NCI-H146 (cell line): ENCODE data around the gene SGCE.
"Not testable (repeated sequence)": the region's sequence is repeated elsewhere in the genome, so short reads cannot be mapped to it uniquely, and the experiment has no call there.

Source experiments
- DNase-seq: peaks from one replicate; lab custom pipeline; 2025; lab: John Stamatoyannopoulos, UW

The SGCE gene

GRCh38 chr7:94655848-94656657 is at the start of gene SGCE:
TSS of gene SGCE (minus strand) at chr7:94656133. CDS start at chr7:94656098, 35 bp downstream.
- peak; percentile 94 for DNase-seq

GRCh38 chr7:94705155-94706021 is 49.5 kb upstream of the SGCE start:
- DNase-seq = not testable (repeated sequence)

GRCh38 chr7:94701555-94701973 is 45.6 kb upstream of the SGCE start:
- no peak for DNase-seq

GRCh38 chr7:94700926-94701554 is 45.1 kb upstream of the SGCE start:
- no peak for DNase-seq

GRCh38 chr7:94698275-94698674 is 42.3 kb upstream of the SGCE start:
- no peak for DNase-seq

- no peak for DNase-seq
Observed at GRCh38 chr7:94697035-94697974, 41.4 kb upstream of the SGCE start.

GRCh38 chr7:94687810-94688209 is 31.9 kb upstream of the SGCE start:
- DNase-seq = no peak

GRCh38 chr7:94687076-94687475 is 31.1 kb upstream of the SGCE start:
- DNase-seq = no peak

GRCh38 chr7:94683066-94683465 is 27.1 kb upstream of the SGCE start:
- no peak for DNase-seq

- DNase-seq = no peak
Observed at GRCh38 chr7:94679358-94679757, 23.4 kb upstream of the SGCE start.

GRCh38 chr7:94676431-94676830 is 20.5 kb upstream of the SGCE start:
- no peak for DNase-seq

- no peak for DNase-seq
Observed at GRCh38 chr7:94675356-94675755, 19.4 kb upstream of the SGCE start.

- no peak for DNase-seq
Observed at GRCh38 chr7:94671444-94672235, 15.7 kb upstream of the SGCE start.

- DNase-seq = no peak
Observed at GRCh38 chr7:94669773-94670495, 14.0 kb upstream of the SGCE start.

GRCh38 chr7:94666879-94667587 is 11.1 kb upstream of the SGCE start:
- DNase-seq = no peak

GRCh38 chr7:94665426-94665825 is 9.5 kb upstream of the SGCE start:
- DNase-seq = no peak

GRCh38 chr7:94664023-94664422 is 8.1 kb upstream of the SGCE start:
- DNase-seq = no peak

GRCh38 chr7:94662548-94662947 is 6.6 kb upstream of the SGCE start:
- no peak for DNase-seq

- DNase-seq = no peak
Observed at GRCh38 chr7:94660006-94660405, 4.1 kb upstream of the SGCE start.
